Thymus (tissue), 11 donors: Measurements from ENCODE around the gene INF2. TPM values are rescaled to one million over a fixed set of nuclear protein-coding genes. Genes with fewer than 3 reads are reported as not detected.
A peak's percentile ranks its signal among the peaks of the same experiment; 100 is the strongest.
"Not testable (repeated sequence)": the region's sequence is repeated elsewhere in the genome, so short reads cannot be mapped to it uniquely, and the experiment has no call there.

Experiments used
- DNase-seq, 9 donors: peaks; one replicate each; pipeline ENCODE4 v3.0.0-alpha.2; 2013; ENCODE audit warnings: low spot score in 9 of 9, low read depth in 6 of 9, missing footprints in 1 of 9
- H3K27ac ChIP-seq, 2 donors: one replicate each; pipeline ENCODE4 v1.5.1; 2013; ENCODE audit warnings: control low read depth in 1 of 2, low read depth in 1 of 2, low read length in 1 of 2, mild to moderate bottlenecking in 1 of 2, moderate library complexity in 1 of 2
- H3K27me3 ChIP-seq, 2 donors: one replicate each; pipeline ENCODE4 v1.5.1; 2013; ENCODE audit warnings: low read length in 1 of 2; ENCODE audit not compliant: control insufficient read depth in 2 of 2, insufficient read depth in 1 of 2
- H3K36me3 ChIP-seq, 2 donors: one replicate each; pipeline ENCODE4 v1.5.1; 2013; ENCODE audit warnings: low read length in 1 of 2, mild to moderate bottlenecking in 1 of 2, moderate library complexity in 1 of 2; ENCODE audit not compliant: control insufficient read depth in 2 of 2, insufficient read depth in 2 of 2
- H3K4me1 ChIP-seq, 2 donors: one replicate each; pipeline ENCODE4 v1.5.1; 2013; ENCODE audit warnings: low read length in 2 of 2; ENCODE audit not compliant: control insufficient read depth in 2 of 2, insufficient read depth in 2 of 2
- H3K4me3 ChIP-seq, 2 donors: one replicate each; pipeline ENCODE4 v1.5.1; 2013; ENCODE audit warnings: low read length in 2 of 2, control low read depth in 1 of 2, mild to moderate bottlenecking in 1 of 2
- H3K9me3 ChIP-seq, 2 donors: one replicate each; pipeline ENCODE4 v1.5.1; 2013; ENCODE audit warnings: low read length in 1 of 2, mild to moderate bottlenecking in 1 of 2; ENCODE audit not compliant: control insufficient read depth in 2 of 2, insufficient read depth in 1 of 2
- WGBS: extraction: QIAGEN DNeasy Blood & Tissue Kit; methylation state at CpG from one replicate; pipeline ENCODE4 v1.1.7; 2013; 5-methylcytosine and 5-hydroxymethylcytosine counted together
- polyA plus RNA-seq: library from polyadenylated mRNA; stranded (reverse); fragments of 200-250 nt; gene quantifications from one replicate; pipeline ENCODE4 v1.2.3, GENCODE V29; 2013
- total RNA-seq: library from RNA; stranded (reverse); fragments of 120-200 nt; gene quantifications from one replicate; pipeline ENCODE4 v1.2.4, GENCODE V29; 2013
- donor health status: healthy.

Gene INF2
- total and polyA plus RNA-seq, 2 donors, result 8.7 to 57.9 TPM

GRCh38 chr14:104747876-104748275, 58.5 kb downstream of the INF2 start:
- Histone ChIP-seq H3K36me3 (no peaks in the 10 kb centered on the region), H3K27me3 (no peaks in the 10 kb centered on the region), H3K27ac (no peak overlapping the region), H3K4me3 (no peak overlapping the region), H3K9me3 (peaks cover 0 to 27% of the 10 kb centered on the region in 2 donors), H3K4me1 (peaks cover 4 to 54% of the 10 kb centered on the region in 2 donors)
- no peak for DNase-seq
- WGBS, result 81% methylated on average over 9 of the region's 9 CpGs

DNA sequence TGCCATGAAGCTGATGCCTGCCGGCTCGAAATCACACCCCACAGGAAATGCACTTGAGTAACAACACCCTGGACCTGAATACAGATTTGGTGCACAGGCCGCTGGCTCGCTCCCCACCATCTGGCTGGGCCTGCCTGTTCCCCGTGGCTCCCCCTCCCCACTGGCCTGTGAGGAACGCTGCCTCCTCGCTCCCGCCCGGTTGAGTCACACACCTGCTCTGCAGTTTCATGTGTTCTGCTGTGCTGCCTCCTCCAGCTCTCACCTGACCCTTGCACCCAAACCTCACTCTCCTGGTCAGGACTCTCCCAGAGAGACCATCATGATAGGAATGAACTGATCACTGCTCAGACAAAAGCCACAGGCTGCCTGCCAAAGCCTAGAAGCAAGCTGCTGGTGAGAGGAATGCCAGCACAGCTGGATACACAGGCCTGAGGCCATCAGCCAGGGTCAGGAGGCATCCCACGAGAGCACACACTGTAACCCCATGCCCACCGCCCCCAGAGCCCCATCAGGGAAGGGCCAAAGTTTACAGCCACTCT, 59.8 kb downstream of the INF2 start:
- WGBS, result 86% methylated on average over 11 of the region's 11 CpGs
- Histone ChIP-seq H3K9me3 (peaks cover 0 to 27% of the 10 kb centered on the region in 2 donors), H3K4me3 (no peak overlapping the region), H3K27me3 (no peaks in the 10 kb centered on the region), H3K36me3 (no peaks in the 10 kb centered on the region), H3K27ac (no peak overlapping the region), H3K4me1 (peaks cover 4 to 58% of the 10 kb centered on the region in 2 donors)
- no peak for DNase-seq

GRCh38 chr14:104750056-104750752, 60.8 kb downstream of the INF2 start:
- Histone ChIP-seq H3K36me3 (peaks cover 0 to 9% of the 10 kb centered on the region in 2 donors), H3K27ac (no peak overlapping the region), H3K27me3 (no peaks in the 10 kb centered on the region), H3K4me1 (peaks cover 12 to 68% of the 10 kb centered on the region in 2 donors), H3K9me3 (peaks cover 0 to 27% of the 10 kb centered on the region in 2 donors), H3K4me3 (no peak overlapping the region)
- DNase-seq, result no peak
- 96% methylated on average over 12 of the region's 12 CpGs for WGBS

GRCh38 chr14:104750753-104751057, 61.3 kb downstream of the INF2 start:
- H3K4me3 ChIP-seq, H3K27me3 ChIP-seq, DNase-seq, H3K27ac ChIP-seq: not testable (repeated sequence)
- H3K4me1 ChIP-seq, result peaks cover 17 to 68% of the 10 kb centered on the region in 2 donors
- 97% methylated on average over 5 of the region's 5 CpGs for WGBS
- H3K36me3 ChIP-seq, result peaks cover 0 to 14% of the 10 kb centered on the region in 2 donors
- H3K9me3 ChIP-seq, result peaks cover 0 to 27% of the 10 kb centered on the region in 2 donors

GRCh38 chr14:104751539-104752422, 62.4 kb downstream of the INF2 start:
- no peak for DNase-seq
- Histone ChIP-seq H3K4me1 (peaks cover 28 to 68% of the 10 kb centered on the region in 2 donors), H3K27me3 (no peaks in the 10 kb centered on the region), H3K4me3 (peak overlapping the region; percentile 90 to 97), H3K27ac (peak overlapping the region; percentile 67 to 96), H3K9me3 (peaks cover 0 to 27% of the 10 kb centered on the region in 2 donors), H3K36me3 (peaks cover 7 to 25% of the 10 kb centered on the region in 2 donors)
- WGBS, result 77% methylated on average over 90 of the region's 90 CpGs

DNA sequence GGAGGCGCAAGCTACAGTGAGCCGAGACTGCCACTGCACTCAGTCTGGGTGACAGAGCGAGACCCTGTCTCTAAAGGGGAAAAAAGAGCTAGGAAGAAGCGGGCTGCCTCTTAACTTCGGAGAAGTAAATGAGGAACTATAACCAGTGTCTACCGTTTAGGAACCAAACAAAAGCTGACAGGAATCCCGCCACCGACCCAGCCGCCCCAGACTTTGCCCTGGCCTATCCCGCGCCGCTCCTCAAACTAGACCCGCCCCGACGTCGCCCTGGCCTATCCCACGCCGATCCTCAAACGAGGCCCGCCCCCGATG, 63.0 kb downstream of the INF2 start:
- H3K4me1 ChIP-seq, result peaks cover 33 to 70% of the 10 kb centered on the region in 2 donors

DNA sequence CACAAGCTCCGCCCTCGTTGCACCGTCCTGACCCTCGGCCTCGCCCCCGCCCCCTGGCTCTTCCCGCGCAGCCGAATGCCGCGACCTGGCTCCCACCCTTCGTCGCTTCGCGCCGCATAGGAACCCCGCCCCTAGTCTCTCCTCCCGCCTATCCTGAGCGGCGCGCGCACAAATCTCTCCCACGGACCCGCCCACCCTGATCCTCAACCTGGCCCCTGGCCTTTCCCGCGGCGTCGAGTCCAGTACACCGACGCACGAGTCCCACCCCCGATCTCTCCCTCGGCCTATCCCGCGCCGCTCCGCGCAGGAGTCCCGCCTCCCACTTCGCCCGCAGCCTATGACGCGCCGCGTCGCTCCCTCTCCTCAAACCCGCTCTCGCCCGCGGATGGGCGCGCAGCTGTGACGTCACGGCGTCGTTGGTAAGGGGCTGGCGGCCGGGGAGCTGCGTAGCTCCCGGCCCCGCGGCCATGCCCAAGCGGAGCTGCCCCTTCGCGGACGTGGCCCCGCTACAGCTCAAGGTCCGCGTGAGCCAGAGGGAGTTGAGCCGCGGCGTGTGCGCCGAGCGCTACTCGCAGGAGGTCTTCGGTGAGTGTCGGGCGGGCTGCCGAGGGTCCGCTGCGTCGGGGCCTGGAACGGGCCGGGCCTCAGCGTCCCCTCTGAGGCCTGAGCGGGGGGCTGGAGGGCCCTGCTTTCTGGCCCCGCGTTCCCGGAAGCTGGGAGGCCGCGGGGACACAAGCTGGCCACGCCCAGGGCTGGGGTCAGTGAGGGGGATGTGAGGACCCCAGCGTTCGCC, 63.5 kb downstream of the INF2 start, which contains the start of gene SIVA1:
Gene SIVA1 (plus strand): TSS at position 413 of the 793 bp plus-strand sequence. CDS start 55 bp downstream, at position 468.
- H3K9me3 ChIP-seq, result peaks cover 0 to 27% of the 10 kb centered on the region in 2 donors
- WGBS, result under 1% methylated on average over 95 of the region's 95 CpGs
- peak; percentile 96 to 100 (median 99) for DNase-seq

More for the DNA sequence above, 63.0 kb downstream of the INF2 start:
- H3K9me3 ChIP-seq, result peaks cover 0 to 27% of the 10 kb centered on the region in 2 donors
- H3K27me3 ChIP-seq, result no peaks in the 10 kb centered on the region
- H3K36me3 ChIP-seq, result peaks cover 7 to 30% of the 10 kb centered on the region in 2 donors
- no peak for DNase-seq
- peak overlapping the region; percentile 67 to 96 for H3K27ac ChIP-seq
- H3K4me3 ChIP-seq, result peak overlapping the region; percentile 90 to 97
- WGBS, result 2% methylated on average over 21 of the region's 21 CpGs

GRCh38 chr14:104753528-104754212, 64.3 kb downstream of the INF2 start:
- H3K9me3 ChIP-seq, result peaks cover 0 to 27% of the 10 kb centered on the region in 2 donors
- 3% methylated on average over 30 of the region's 30 CpGs for WGBS
- peak overlapping the region; percentile 90 to 97 for H3K4me3 ChIP-seq
- H3K36me3 ChIP-seq, result peaks cover 18 to 43% of the 10 kb centered on the region in 2 donors
- peak overlapping the region in 1 of 2 donors; percentile 96 for H3K27ac ChIP-seq
- peaks cover 44 to 72% of the 10 kb centered on the region in 2 donors for H3K4me1 ChIP-seq
- no peaks in the 10 kb centered on the region for H3K27me3 ChIP-seq
- no peak for DNase-seq

More for the DNA sequence above, 63.5 kb downstream of the INF2 start, which contains the start of gene SIVA1:
- H3K27me3 ChIP-seq, result no peaks in the 10 kb centered on the region
- H3K4me1 ChIP-seq, result peaks cover 38 to 72% of the 10 kb centered on the region in 2 donors
- peak within 1 kb of the TSS; percentile 67 to 96 for H3K27ac ChIP-seq
- H3K36me3 ChIP-seq, result peaks cover 12 to 35% of the 10 kb centered on the region in 2 donors
- H3K4me3 ChIP-seq, result peak within 1 kb of the TSS; percentile 90 to 97
